DMS53 treated with DMSO at 0.1 percent for 48 hours (cell line): ENCODE measurements around the gene CTDSP1.

Experiments used
- DNase-seq: peaks from one replicate; lab custom pipeline; 2025; ENCODE audit not compliant: unreplicated experiment; lab: John Stamatoyannopoulos, UW

The CTDSP1 gene

GRCh38 chr2:218422403-218423086, 22.9 kb downstream of the CTDSP1 start:
- no peak for DNase-seq

- DNase-seq = no peak
Observed at GRCh38 chr2:218423584-218423983, 23.9 kb downstream of the CTDSP1 start.

GRCh38 chr2:218425531-218425930, 25.9 kb downstream of the CTDSP1 start:
- no peak for DNase-seq

GRCh38 chr2:218427741-218428140, 28.1 kb downstream of the CTDSP1 start:
- no peak for DNase-seq

- no peak for DNase-seq
Observed at GRCh38 chr2:218428846-218429558, 29.3 kb downstream of the CTDSP1 start.

- no peak for DNase-seq
Observed at GRCh38 chr2:218429911-218430692, 30.4 kb downstream of the CTDSP1 start.

- no peak for DNase-seq
Observed at GRCh38 chr2:218430721-218431120, 31.1 kb downstream of the CTDSP1 start.

- DNase-seq = no peak
Observed at GRCh38 chr2:218431878-218432277, 32.2 kb downstream of the CTDSP1 start.

GRCh38 chr2:218432676-218433365, 33.2 kb downstream of the CTDSP1 start:
- DNase-seq = no peak

GRCh38 chr2:218434456-218434855, 34.8 kb downstream of the CTDSP1 start:
- no peak for DNase-seq

GRCh38 chr2:218435003-218435982, 35.6 kb downstream of the CTDSP1 start:
- DNase-seq = no peak

GRCh38 chr2:218436992-218437391, 37.3 kb downstream of the CTDSP1 start:
- DNase-seq = no peak

GRCh38 chr2:218437969-218438368, 38.3 kb downstream of the CTDSP1 start:
- DNase-seq = no peak

GRCh38 chr2:218438596-218438995, 38.9 kb downstream of the CTDSP1 start:
- DNase-seq = no peak

- DNase-seq = no peak
Observed at GRCh38 chr2:218444692-218445357, 45.2 kb downstream of the CTDSP1 start.

- DNase-seq = no peak
Observed at GRCh38 chr2:218445602-218446001, 45.9 kb downstream of the CTDSP1 start.

- no peak for DNase-seq
Observed at GRCh38 chr2:218446547-218446946, 46.9 kb downstream of the CTDSP1 start.

- no peak for DNase-seq
Observed at GRCh38 chr2:218447072-218447471, 47.4 kb downstream of the CTDSP1 start.

- DNase-seq = peak; percentile 87
Observed at GRCh38 chr2:218448934-218449333, 49.3 kb downstream of the CTDSP1 start.

- DNase-seq = no peak
Observed at GRCh38 chr2:218452079-218452478, 52.4 kb downstream of the CTDSP1 start.
